NCI-H1694 (cell line): ENCODE measurements around the gene ASAH2.
"Not testable (repeated sequence)": the region's sequence is repeated elsewhere in the genome, so short reads cannot be mapped to it uniquely, and the experiment has no call there.

Source experiments
- DNase-seq: peaks from one replicate; lab custom pipeline; 2025; lab: John Stamatoyannopoulos, UW

The ASAH2 gene

DNA sequence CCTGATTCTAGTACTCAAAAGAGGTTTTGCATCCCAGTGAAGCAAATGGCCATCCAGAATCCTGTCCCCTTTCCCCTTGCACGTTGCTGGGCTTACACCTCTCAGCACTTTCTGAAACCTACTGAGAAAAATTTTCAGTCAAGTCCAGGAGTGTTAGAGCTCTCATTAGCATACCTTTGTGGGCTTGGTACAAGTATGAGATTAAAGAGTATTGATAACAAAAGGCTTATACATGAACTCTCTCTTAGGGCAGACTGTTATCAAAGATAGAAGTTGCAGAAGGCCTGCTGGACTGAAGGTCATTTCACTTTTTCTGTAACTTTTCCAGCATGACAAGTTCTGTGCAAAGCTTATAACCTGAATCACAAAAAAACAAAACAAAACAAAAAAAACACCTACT lies at the start of gene ASAH2:
Gene ASAH2, minus strand, starts transcription at position 123 of the 400 bp plus-strand sequence. CDS start 2,906 bp downstream, outside the sequence.
- no peak for DNase-seq

GRCh38 chr10:50299948-50300669 lies 48.8 kb upstream of the ASAH2 start:
- no peak for DNase-seq

- no peak for DNase-seq
These were observed 44.1 kb upstream of the ASAH2 start for GRCh38 chr10:50295367-50295766.

- DNase-seq: no peak
These were observed 43.3 kb upstream of the ASAH2 start for GRCh38 chr10:50294582-50294981.

DNA sequence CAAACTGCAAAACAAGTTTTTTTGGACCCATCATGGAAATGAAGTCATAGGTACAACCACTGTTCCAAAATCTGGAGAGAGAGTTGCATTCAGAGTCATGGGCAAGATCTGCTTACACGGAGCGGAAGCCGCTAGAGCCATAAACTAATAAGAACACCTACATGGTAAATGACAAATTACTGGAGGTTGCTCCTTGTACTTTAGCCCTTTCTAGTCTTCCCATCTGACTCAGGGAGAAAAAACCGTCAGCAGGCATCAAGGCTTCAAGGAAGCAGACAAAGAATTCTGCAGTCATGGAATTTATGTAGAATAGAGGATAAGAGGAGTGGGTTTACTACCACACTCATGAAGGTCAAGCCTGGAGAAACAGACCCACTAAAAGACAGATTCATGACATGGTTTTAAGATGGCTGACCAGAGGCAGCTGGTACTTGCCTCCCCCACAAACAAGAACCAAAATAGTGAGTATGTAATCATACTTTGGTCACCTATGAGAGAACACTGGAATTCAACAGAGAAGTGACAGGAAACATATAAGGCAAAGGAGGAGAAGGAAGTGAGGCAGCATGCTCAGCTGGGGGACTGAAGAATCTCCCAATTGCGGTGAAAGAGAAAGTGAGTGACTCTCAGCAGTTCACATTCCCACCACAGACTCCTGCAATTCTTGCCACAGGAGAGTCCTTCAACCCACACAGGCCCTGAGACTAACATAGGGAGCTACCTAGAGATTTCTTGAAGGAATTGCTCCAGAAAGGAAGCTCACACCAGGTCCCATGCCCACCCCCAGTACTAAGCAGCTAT lies 42.4 kb upstream of the ASAH2 start:
- DNase-seq: no peak

DNA sequence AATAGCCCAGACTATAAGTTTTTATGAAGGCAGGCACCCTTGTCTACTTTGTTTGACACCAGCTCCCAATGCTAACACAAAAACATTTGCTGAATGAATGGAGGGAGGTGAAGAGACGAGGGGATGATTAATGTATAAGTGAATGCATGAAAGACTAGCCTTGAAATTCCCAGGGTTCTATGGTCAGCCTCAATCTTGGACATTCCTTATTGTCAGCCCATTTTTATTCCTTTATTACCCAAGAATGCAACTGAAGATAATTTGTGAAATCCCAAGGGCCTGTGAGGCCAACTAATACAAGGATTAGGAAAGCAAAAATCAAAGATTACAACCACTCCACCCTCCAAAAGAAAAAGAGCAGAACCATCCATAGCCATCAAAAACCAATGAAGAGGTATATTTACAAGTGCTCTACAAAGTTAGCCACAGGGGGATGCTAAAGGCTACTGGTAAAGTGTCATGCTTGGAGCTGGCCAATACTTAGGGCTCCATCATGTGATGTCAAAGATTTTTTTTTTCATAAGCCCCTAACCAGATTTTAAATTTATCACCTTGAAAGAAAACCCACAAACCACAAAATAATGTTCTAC lies 40.0 kb upstream of the ASAH2 start:
- DNase-seq: no peak

DNA sequence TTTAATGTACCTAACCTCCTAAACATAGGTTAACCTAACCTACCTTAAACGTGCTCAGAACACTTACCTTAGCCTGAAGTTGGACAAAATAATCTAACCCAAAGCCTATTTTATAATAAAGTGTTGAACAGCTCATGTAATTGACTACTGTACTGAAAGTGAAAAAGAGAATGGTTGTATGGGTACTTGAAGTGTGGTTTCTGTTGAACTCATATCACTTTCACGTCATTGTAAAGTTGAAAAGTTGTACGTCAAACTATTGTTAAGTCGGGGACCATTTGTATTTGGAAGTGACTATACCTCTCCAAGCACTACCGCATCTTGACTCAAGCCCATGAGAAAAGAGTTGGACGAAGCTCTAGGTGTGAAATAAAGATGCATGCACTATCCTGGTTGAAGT lies 37.9 kb upstream of the ASAH2 start:
- no peak for DNase-seq

GRCh38 chr10:50286996-50287803 lies 35.9 kb upstream of the ASAH2 start:
- no peak for DNase-seq

DNA sequence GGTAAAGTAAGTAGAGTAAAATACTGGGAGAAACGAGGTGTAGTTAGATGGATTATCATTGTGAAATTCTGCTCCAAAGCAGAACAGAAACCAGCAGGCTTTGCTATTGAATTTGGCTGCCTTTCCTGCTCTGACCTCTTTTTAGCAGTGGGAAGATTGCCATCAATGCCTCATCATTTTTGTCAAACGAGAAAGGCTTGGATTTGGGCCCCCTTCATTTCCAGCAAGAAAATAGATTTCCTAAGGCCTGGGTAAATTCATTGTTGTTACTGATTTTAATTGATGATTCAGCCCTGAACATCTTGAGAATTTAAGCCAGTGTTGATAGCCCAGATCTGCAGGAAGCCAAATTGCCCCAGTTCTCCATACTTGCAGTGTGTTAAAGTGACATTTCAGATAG lies 35.2 kb upstream of the ASAH2 start:
- DNase-seq: no peak

- DNase-seq: no peak
These were observed 30.7 kb upstream of the ASAH2 start for GRCh38 chr10:50281967-50282522.

- no peak for DNase-seq
These were observed 30.1 kb upstream of the ASAH2 start for GRCh38 chr10:50281210-50281966.

GRCh38 chr10:50280049-50280841 lies 28.9 kb upstream of the ASAH2 start:
- DNase-seq: no peak

DNA sequence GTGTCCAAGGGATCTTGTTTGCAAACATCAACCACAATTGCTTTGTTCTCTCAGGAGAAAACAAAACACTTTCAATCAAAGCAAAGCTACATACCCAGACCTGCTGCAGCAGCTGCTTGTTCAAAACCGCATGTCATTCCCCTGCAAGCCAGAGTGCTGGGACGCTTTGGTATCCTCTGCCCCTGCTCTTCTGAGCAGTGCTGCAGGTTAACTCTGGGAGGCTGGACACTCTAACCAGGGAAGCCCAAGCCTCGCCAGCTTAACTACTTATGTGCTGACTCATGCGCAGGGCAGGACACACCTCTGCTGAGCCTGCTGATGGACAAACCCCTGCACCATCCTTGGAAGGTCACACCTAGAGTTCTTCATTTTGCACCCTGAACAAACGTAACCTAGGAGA lies 28.2 kb upstream of the ASAH2 start:
- no peak for DNase-seq

- no peak for DNase-seq
These were observed 24.4 kb upstream of the ASAH2 start for GRCh38 chr10:50275650-50276235.

DNA sequence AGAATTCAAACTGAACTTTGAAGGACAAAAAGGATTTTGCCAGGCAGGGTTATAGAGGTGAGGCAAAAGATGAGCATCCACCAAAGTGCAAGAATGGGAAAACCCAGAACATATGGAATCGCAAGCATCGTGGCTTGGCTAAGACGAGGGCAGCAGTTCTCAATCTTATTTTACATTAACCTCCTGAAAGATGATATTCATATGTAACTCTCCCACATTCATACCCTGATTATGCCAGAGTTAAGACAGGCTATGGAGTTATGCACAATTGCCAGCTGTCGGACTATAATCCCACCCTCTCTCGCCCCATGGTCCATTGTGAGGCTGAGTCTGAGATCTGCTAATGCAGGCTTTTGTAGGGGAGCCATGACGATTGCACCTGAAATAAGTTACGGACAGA lies 21.2 kb upstream of the ASAH2 start:
- no peak for DNase-seq

GRCh38 chr10:50271564-50272250 lies 20.4 kb upstream of the ASAH2 start:
- DNase-seq: no peak

GRCh38 chr10:50267877-50268276 lies 16.6 kb upstream of the ASAH2 start:
- DNase-seq: not testable (repeated sequence)

GRCh38 chr10:50262625-50263024 lies 11.3 kb upstream of the ASAH2 start:
- not testable (repeated sequence) for DNase-seq

- no peak for DNase-seq
These were observed 9.5 kb upstream of the ASAH2 start for GRCh38 chr10:50260791-50261281.
